B cell (primary cell): ENCODE measurements around the gene SERPINA4.

Experiments used
- EZH2 ChIP-seq: IDR thresholded peaks from 2 replicates; pipeline ENCODE4 v1.6.1; 2012; ENCODE audit warnings: borderline replicate concordance, low read depth, mild to moderate bottlenecking, moderate library complexity, low read length; ENCODE audit not compliant: insufficient read depth, poor library complexity, severe bottlenecking
- TF ChIP-seq, protein P1 (sequence below): fragments of 200-600 bp; IDR thresholded peaks from one replicate; pipeline ENCODE4 v1.8.0; 2022; ENCODE audit warnings: antibody characterized with exemption, mild to moderate bottlenecking

GRCh38 chr14:94569381-94570001, 8.2 kb downstream of the SERPINA4 start:
- TF ChIP-seq, protein P1, sequence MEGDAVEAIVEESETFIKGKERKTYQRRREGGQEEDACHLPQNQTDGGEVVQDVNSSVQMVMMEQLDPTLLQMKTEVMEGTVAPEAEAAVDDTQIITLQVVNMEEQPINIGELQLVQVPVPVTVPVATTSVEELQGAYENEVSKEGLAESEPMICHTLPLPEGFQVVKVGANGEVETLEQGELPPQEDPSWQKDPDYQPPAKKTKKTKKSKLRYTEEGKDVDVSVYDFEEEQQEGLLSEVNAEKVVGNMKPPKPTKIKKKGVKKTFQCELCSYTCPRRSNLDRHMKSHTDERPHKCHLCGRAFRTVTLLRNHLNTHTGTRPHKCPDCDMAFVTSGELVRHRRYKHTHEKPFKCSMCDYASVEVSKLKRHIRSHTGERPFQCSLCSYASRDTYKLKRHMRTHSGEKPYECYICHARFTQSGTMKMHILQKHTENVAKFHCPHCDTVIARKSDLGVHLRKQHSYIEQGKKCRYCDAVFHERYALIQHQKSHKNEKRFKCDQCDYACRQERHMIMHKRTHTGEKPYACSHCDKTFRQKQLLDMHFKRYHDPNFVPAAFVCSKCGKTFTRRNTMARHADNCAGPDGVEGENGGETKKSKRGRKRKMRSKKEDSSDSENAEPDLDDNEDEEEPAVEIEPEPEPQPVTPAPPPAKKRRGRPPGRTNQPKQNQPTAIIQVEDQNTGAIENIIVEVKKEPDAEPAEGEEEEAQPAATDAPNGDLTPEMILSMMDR = no peak
- TF ChIP-seq EZH2 = no peak
